AG04450 (cell line): Measurements from ENCODE around the gene RNU1-3. TPM values are rescaled to one million over a fixed set of nuclear protein-coding genes. Genes with fewer than 3 reads are reported as not detected.
"Not testable (repeated sequence)": the region's sequence is repeated elsewhere in the genome, so short reads cannot be mapped to it uniquely, and the experiment has no call there.

ENCODE experiments used
- CTCF ChIA-PET: fragments of 300-600, 350-600 bp; formaldehyde crosslinking; extraction: SDS; loops from one replicate; lab custom pipeline; 2022; ENCODE audit warnings: antibody characterized with exemption, inconsistent platforms; lab: Charles Lee
- POLR2A ChIA-PET: fragments of 350-600 bp; formaldehyde crosslinking; extraction: SDS; loops from one replicate; lab custom pipeline; 2021; ENCODE audit warnings: antibody characterized with exemption, inconsistent platforms; lab: Yijun Ruan, JAX
- DNase-seq: peaks from one replicate; pipeline ENCODE4 v3.0.0-alpha.2; 2011; ENCODE audit warnings: low read depth, low spot score
- H3K27ac ChIP-seq: one replicate; pipeline ENCODE4 v1.5.1; 2012; ENCODE audit warnings: low read depth, low read length, control low read depth
- H3K27me3 ChIP-seq: one replicate; pipeline ENCODE4 v1.6.0; 2012; ENCODE audit warnings: low read length; ENCODE audit not compliant: control insufficient read depth, insufficient read depth
- H3K4me3 ChIP-seq: 2 replicates; pipeline ENCODE4 v1.5.1; 2011; ENCODE audit warnings: mild to moderate bottlenecking, low read depth, low read length, control low read depth
- H3K9me3 ChIP-seq: 2 replicates; pipeline ENCODE4 v1.5.1; 2012; ENCODE audit warnings: low read length; ENCODE audit not compliant: control insufficient read depth, insufficient read depth
- polyA plus RNA-seq: library from polyadenylated mRNA; depleted of rRNA; stranded (reverse); fragments of >200 nt; gene quantifications from 2 replicates; pipeline ENCODE4 v1.2.3, GENCODE V29; 2011
- TF ChIP-seq, protein P1 (sequence below): IDR thresholded peaks from 2 replicates; pipeline ENCODE4 v1.5.1; 2011; ENCODE audit warnings: low read depth, low read length, control low read depth, inconsistent platforms

RNU1-3 gene
- polyA plus RNA-seq, 1 experiment: not detected

DNA sequence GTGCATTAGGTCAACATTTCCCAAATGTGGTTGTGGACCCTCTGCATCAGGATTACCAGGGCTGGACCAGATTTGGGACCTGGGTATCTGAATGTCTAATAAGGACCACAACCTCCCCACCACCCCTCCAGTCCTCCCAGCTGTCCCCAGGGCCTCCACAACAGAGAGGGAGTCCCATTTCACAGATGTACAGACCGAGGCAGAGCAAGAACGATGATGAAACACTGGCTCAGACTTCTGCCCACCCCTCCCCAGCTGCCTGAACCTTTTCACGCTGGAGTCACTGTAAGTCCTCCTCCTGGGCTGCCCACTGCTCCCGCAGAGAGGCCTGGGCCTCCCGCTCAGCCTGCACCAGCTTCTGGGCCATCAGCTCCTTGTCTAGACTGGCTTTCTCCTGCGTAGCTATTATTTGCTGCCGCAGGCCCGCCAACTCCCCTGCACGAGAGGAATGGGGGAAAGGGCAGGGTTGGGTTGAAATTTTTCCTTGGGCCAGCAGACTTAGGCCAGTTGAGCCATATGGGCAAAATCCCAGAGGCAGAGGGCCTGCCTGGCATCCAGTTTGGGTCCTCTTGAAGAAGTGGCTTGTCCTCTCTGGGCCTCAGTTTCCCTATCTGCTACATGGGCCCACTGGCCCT is 45.0 kb downstream of the RNU1-3 start:
- ChIA-PET CTCF (interaction anchor here (0.5 to 3.1 kb wide), 14 partner anchors 10 to 1736 kb away, joined by 3 to 75 read pairs (median 6); no protein-coding TSS in a partner anchor), POLR2A (interaction anchor here (1.3 to 1.5 kb wide), 3 partner anchors 10 to 275 kb away, joined by 3 to 6 read pairs (median 5); no protein-coding TSS in a partner anchor)
- H3K9me3 ChIP-seq, H3K27ac ChIP-seq, H3K27me3 ChIP-seq, H3K4me3 ChIP-seq, DNase-seq: not testable (repeated sequence)

DNA sequence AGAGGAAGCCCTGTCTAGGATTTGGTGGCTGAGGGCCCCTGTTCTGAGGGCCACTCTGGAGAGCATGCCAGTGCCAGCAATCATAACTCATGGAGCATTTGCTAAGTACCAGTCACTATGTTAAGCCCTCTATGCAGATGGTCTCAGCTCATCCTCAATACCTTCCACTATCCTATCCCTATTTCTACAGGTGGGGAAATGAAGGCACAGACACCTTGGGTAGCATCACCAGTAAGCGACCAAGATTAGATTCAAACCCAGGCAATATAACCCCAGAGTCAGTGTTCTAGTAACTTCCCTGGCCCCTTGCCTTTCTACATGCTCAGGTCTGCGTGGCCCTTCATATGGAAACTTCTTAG is 45.5 kb downstream of the RNU1-3 start:
- CTCF ChIA-PET: interaction anchor here (0.6 to 3.1 kb wide), 30 partner anchors 11 to 427 kb away, joined by 3 to 75 read pairs (median 4); no protein-coding TSS in a partner anchor
- TF ChIP-seq, protein P1, sequence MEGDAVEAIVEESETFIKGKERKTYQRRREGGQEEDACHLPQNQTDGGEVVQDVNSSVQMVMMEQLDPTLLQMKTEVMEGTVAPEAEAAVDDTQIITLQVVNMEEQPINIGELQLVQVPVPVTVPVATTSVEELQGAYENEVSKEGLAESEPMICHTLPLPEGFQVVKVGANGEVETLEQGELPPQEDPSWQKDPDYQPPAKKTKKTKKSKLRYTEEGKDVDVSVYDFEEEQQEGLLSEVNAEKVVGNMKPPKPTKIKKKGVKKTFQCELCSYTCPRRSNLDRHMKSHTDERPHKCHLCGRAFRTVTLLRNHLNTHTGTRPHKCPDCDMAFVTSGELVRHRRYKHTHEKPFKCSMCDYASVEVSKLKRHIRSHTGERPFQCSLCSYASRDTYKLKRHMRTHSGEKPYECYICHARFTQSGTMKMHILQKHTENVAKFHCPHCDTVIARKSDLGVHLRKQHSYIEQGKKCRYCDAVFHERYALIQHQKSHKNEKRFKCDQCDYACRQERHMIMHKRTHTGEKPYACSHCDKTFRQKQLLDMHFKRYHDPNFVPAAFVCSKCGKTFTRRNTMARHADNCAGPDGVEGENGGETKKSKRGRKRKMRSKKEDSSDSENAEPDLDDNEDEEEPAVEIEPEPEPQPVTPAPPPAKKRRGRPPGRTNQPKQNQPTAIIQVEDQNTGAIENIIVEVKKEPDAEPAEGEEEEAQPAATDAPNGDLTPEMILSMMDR: no peak
- DNase-seq: no peak
- Histone ChIP-seq H3K9me3 (no peaks in the 10 kb centered on the region; the same call in 1 of the 2 replicates), H3K4me3 (no peak overlapping the region), H3K27ac (no peak overlapping the region), H3K27me3 (no peaks in the 10 kb centered on the region)
- POLR2A ChIA-PET: interaction anchor here (0.6 to 1.5 kb wide), 8 partner anchors 9 to 392 kb away, joined by 3 to 6 read pairs (median 5); partner anchors contain the start of gene RNU1-1

DNA sequence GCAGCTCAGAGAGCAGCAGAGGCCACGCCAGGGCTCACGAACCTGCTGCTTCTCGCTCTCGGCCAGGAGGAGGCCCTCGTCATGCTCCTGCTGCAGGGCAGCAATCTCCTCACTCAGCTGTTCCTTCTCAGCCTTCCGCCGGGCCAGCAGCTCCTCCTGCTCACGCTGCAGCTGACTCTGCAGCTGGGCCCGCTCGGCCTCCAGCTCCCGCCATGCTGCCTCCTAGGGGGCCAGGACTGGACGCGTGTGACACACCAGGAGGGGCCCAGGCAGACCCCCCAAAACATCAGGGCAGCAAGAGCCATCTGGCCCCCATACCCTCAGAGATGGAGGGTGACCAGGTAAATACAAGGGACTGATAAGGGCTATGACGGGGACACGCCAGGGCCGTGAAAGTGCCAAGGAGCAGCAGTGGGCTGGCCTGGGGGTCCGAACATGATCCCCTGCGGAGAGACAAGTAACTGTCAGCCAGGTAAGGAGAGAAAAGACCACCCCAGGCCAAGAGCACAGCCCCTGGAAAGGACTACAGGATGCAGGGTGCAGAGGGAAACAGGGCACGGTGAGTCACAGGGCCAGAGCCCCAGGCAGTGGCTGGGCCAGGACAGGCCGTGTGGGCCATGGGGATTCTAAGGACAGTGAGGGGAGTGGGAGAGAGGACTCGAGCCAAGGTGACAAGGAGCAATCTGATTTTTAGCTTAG is 46.8 kb downstream of the RNU1-3 start:
- DNase-seq, H3K4me3 ChIP-seq, H3K27me3 ChIP-seq, H3K27ac ChIP-seq, H3K9me3 ChIP-seq, POLR2A ChIA-PET: not testable (repeated sequence)
- CTCF ChIA-PET: interaction anchor here (1.2 to 3.1 kb wide), 7 partner anchors 9 to 426 kb away, joined by 3 to 75 read pairs (median 6); no protein-coding TSS in a partner anchor

DNA sequence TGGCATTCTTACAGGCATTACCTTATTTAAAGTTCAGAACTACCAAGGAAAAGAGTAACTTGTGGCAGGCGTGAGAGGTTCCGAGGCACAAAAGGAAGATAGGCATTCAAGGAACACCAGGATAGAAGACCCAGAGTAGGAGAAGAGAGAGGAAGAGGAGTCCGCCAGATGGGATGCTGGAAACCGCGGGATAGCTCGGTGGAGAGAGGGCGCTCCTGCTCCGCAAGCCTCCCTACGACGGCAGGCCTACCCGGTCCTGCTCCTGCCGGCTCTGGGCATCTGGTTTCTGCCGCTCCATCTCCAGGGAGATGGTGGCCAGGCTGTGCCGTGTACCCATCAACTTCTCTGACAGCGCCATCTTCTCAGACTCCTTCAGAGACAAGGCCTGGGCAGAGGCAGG is 48.0 kb downstream of the RNU1-3 start:
- ChIA-PET POLR2A (no interaction called here), CTCF (interaction anchor here (0.6 to 1.0 kb wide), 2 partner anchors 26 to 354 kb away, joined by 3 to 5 read pairs; no protein-coding TSS in a partner anchor)
- H3K27ac ChIP-seq: no peak overlapping the region
- H3K9me3 ChIP-seq: no peaks in the 10 kb centered on the region; the same call in 1 of the 2 replicates
- H3K4me3 ChIP-seq: no peak overlapping the region
- no peak for DNase-seq
- TF ChIP-seq, protein P1: no peak
- no peaks in the 10 kb centered on the region for H3K27me3 ChIP-seq

DNA sequence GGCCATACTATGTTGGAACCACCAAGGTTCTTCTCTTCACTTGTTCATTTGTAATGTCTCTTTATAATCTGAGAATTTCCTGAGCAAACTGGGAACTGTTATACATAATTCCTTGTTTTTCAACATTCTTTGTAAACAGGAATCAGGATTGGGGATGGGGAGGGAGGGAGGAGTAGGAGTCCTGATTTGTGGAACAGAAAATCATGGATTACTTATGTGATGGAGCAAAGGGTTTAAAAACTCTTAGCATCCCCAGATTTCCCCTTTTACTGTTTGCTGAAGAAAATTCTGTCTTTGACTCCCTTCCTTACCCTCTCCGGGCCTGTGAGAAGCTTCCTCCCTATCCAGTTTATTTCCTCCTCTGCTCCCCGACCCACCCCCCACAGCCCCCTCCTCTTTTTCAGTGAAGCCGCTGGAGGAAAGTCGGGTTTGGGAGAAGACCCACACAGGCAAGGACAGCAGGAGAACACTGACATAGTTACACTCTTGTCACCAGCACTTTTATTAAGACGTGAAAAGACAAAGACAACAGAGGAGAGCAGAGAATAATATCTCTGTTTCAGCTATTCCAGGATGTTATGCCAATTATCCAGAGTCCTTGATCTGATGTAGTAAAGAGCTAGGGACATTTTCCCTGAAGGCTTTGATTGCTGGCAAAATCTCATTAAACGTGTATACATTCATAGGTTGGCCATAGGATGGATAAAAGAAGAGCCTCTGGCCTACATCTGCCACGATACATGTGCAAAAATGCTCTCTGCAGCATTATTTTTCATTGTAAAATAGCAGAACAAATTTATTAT is 48.8 kb downstream of the RNU1-3 start:
- Histone ChIP-seq H3K9me3 (no peaks in the 10 kb centered on the region; the same call in 1 of the 2 replicates), H3K27ac (no peak overlapping the region), H3K4me3 (no peak overlapping the region), H3K27me3 (no peaks in the 10 kb centered on the region)
- TF ChIP-seq, protein P1: no peak
- no peak for DNase-seq
- CTCF ChIA-PET: interaction anchor here (0.6 to 1.0 kb wide), 2 partner anchors 25 to 355 kb away, joined by 3 to 5 read pairs; no protein-coding TSS in a partner anchor
- POLR2A ChIA-PET: no interaction called here
